ENCODE data around the gene HECA.
A peak's percentile ranks its signal among the peaks of the same experiment; 100 is the strongest.
"Not testable (repeated sequence)": the region's sequence is repeated elsewhere in the genome, so short reads cannot be mapped to it uniquely, and the experiment has no call there.

Gene HECA

GRCh38 chr6:139134817-139135577 lies at the start of gene HECA:
Gene HECA (plus strand): TSS chr6:139135080. CDS start chr6:139135397, 317 bp downstream.
- peak; percentile 97 for DNase-seq

GRCh38 chr6:139091826-139092225 lies 43.1 kb upstream of the HECA start:
- no peak for DNase-seq

- no peak for DNase-seq
Measured at GRCh38 chr6:139099984-139100383, 34.9 kb upstream of the HECA start.

- DNase-seq, result no peak
Measured at GRCh38 chr6:139107051-139107450, 27.8 kb upstream of the HECA start.

GRCh38 chr6:139108378-139108777 lies 26.5 kb upstream of the HECA start:
- no peak for DNase-seq

- DNase-seq, result peak; percentile 28
Measured at GRCh38 chr6:139109558-139109957, 25.3 kb upstream of the HECA start.

GRCh38 chr6:139112146-139112545 lies 22.7 kb upstream of the HECA start:
- no peak for DNase-seq

GRCh38 chr6:139112561-139112960 lies 22.3 kb upstream of the HECA start:
- no peak for DNase-seq

GRCh38 chr6:139114746-139115145 lies 20.1 kb upstream of the HECA start:
- DNase-seq, result no peak

GRCh38 chr6:139115989-139116758 lies 18.7 kb upstream of the HECA start:
- no peak for DNase-seq

- DNase-seq, result no peak
Measured at GRCh38 chr6:139117734-139118133, 17.1 kb upstream of the HECA start.

GRCh38 chr6:139119552-139119951 lies 15.3 kb upstream of the HECA start:
- no peak for DNase-seq

- DNase-seq, result not testable (repeated sequence)
Measured at GRCh38 chr6:139122823-139123222, 12.1 kb upstream of the HECA start.

- peak; percentile 69 for DNase-seq
Measured at GRCh38 chr6:139124887-139125672, 9.8 kb upstream of the HECA start.

GRCh38 chr6:139126255-139126654 lies 8.6 kb upstream of the HECA start:
- DNase-seq, result peak; percentile 18

GRCh38 chr6:139126931-139127330 lies 7.9 kb upstream of the HECA start:
- no peak for DNase-seq

GRCh38 chr6:139129284-139129683 lies 5.6 kb upstream of the HECA start:
- DNase-seq, result no peak

- no peak for DNase-seq
Measured at GRCh38 chr6:139131736-139132280, 3.1 kb upstream of the HECA start.

GRCh38 chr6:139133262-139134063 lies 1.4 kb upstream of the HECA start:
- DNase-seq, result no peak

- DNase-seq, result no peak
Measured at GRCh38 chr6:139134064-139134395, 850 bp upstream of the HECA start.

GRCh38 chr6:139135578-139136545 lies 982 bp downstream of the HECA start:
- DNase-seq, result peak; percentile 62

Data from stimulated activated naive CD4-positive, alpha-beta T cell treated with Interleukin-2 at 50 U/mL for 16 hours (primary cell).